ENCODE data around the gene MMEL1.

DNA sequence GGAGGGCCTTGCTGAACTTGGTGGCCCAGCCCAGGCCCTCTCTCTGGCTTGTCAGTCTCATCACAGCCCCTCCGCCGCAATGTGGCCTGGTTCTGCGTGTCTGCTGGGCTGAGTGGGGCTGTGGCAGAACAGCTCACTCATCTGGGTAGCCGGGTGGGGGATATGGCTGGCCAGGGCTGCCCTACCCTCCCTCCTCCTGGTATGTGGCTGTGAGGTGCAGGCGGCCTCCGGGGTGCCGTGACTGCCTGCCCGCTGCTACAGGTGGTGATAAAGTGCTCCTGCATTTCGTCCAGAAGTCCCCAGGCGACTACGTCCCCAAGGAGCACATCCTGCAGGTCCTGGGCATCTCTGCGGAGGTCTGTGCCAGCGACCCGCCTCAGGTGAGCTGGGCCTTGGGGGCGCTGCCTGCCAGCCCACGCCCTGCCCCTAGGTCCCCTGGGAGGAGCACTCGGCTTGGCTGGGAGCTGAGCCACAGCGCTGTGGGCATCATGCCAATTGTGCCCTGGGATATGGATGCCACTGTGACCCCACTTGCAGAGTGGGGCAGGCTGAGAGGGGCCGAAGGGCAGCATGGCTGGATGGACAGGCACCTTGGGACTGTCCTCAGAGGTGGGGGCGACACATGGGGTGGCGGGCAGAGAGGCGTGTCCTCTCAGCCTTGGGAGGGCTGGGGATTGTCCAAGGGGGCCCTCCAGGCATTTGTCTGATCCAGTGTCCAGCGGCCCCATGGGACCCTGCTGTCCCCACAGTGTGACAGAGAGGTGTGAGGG, 44.0 kb downstream of the MMEL1 start:
- TF ChIP-seq GABPA (IDR thresholded peaks at IDR 0.05; ENCODE audit: low read depth) (no peak), EZH2phosphoT487 (IDR thresholded peaks at IDR 0.05; ENCODE audit: borderline replicate concordance, low read depth) (no peak), RFX5 (IDR thresholded peaks at IDR 0.05; ENCODE audit: low read length) (no peak), POLR2AphosphoS5 (IDR thresholded peaks at IDR 0.05; ENCODE audit: low read depth, low read length) (no peak), FOSL2 (IDR thresholded peaks at IDR 0.05; ENCODE audit: borderline replicate concordance, low read depth) (no peak), MXI1 (IDR thresholded peaks at IDR 0.05; ENCODE audit: low read depth, low read length) (no peak), JUND (IDR thresholded peaks at IDR 0.05) (no peak), RCOR1 (IDR thresholded peaks at IDR 0.05; ENCODE audit: low read length) (no peak), NRF1 (IDR thresholded peaks at IDR 0.05; ENCODE audit: low read depth, low read length) (no peak), SIN3A (IDR thresholded peaks at IDR 0.05; ENCODE audit: borderline replicate concordance, low read depth, low read length) (no peak)
- TF ChIP-seq, protein P1, sequence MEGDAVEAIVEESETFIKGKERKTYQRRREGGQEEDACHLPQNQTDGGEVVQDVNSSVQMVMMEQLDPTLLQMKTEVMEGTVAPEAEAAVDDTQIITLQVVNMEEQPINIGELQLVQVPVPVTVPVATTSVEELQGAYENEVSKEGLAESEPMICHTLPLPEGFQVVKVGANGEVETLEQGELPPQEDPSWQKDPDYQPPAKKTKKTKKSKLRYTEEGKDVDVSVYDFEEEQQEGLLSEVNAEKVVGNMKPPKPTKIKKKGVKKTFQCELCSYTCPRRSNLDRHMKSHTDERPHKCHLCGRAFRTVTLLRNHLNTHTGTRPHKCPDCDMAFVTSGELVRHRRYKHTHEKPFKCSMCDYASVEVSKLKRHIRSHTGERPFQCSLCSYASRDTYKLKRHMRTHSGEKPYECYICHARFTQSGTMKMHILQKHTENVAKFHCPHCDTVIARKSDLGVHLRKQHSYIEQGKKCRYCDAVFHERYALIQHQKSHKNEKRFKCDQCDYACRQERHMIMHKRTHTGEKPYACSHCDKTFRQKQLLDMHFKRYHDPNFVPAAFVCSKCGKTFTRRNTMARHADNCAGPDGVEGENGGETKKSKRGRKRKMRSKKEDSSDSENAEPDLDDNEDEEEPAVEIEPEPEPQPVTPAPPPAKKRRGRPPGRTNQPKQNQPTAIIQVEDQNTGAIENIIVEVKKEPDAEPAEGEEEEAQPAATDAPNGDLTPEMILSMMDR (IDR thresholded peaks at IDR 0.05), result no peak
- TF ChIP-seq, protein P2, sequence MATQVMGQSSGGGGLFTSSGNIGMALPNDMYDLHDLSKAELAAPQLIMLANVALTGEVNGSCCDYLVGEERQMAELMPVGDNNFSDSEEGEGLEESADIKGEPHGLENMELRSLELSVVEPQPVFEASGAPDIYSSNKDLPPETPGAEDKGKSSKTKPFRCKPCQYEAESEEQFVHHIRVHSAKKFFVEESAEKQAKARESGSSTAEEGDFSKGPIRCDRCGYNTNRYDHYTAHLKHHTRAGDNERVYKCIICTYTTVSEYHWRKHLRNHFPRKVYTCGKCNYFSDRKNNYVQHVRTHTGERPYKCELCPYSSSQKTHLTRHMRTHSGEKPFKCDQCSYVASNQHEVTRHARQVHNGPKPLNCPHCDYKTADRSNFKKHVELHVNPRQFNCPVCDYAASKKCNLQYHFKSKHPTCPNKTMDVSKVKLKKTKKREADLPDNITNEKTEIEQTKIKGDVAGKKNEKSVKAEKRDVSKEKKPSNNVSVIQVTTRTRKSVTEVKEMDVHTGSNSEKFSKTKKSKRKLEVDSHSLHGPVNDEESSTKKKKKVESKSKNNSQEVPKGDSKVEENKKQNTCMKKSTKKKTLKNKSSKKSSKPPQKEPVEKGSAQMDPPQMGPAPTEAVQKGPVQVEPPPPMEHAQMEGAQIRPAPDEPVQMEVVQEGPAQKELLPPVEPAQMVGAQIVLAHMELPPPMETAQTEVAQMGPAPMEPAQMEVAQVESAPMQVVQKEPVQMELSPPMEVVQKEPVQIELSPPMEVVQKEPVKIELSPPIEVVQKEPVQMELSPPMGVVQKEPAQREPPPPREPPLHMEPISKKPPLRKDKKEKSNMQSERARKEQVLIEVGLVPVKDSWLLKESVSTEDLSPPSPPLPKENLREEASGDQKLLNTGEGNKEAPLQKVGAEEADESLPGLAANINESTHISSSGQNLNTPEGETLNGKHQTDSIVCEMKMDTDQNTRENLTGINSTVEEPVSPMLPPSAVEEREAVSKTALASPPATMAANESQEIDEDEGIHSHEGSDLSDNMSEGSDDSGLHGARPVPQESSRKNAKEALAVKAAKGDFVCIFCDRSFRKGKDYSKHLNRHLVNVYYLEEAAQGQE (IDR thresholded peaks at IDR 0.05; ENCODE audit: low read depth, low read length), result no peak
- TF ChIP-seq, protein P3, sequence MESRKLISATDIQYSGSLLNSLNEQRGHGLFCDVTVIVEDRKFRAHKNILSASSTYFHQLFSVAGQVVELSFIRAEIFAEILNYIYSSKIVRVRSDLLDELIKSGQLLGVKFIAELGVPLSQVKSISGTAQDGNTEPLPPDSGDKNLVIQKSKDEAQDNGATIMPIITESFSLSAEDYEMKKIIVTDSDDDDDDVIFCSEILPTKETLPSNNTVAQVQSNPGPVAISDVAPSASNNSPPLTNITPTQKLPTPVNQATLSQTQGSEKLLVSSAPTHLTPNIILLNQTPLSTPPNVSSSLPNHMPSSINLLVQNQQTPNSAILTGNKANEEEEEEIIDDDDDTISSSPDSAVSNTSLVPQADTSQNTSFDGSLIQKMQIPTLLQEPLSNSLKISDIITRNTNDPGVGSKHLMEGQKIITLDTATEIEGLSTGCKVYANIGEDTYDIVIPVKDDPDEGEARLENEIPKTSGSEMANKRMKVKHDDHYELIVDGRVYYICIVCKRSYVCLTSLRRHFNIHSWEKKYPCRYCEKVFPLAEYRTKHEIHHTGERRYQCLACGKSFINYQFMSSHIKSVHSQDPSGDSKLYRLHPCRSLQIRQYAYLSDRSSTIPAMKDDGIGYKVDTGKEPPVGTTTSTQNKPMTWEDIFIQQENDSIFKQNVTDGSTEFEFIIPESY (IDR thresholded peaks at IDR 0.05; ENCODE audit: borderline replicate concordance, low read depth), result no peak
